ENCODE results near the gene TEAD1. TPM values are rescaled to one million over a fixed set of nuclear protein-coding genes. Genes with fewer than 3 reads are reported as not detected.

TEAD1 gene
- total and polyA plus RNA-seq, 8 donors, result 5.9 to 35.1 (median 22.0) TPM

DNA sequence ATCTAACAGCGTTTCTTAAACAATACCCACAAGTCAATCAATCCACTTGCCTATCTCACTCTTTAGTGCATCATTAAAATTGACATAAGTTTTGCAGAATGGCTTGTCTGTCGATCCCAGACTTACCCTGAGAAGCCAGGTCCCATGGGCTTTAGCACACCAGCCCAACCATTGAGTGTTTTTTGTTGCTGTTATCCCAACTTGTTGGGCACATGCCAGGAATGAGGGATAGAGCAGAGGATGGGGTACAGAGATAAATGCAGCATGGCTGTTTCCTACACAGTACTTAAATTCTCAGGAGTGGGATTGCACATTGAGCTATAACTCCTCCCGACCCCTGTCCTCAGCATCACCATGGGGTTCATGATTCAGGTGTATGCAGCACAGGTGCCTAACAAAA is 270.7 kb downstream of the TEAD1 start:
- WGBS, 2 donors, result 93 to 97% methylated on average over 3 of the region's 3 CpGs
- TF ChIP-seq, protein P1, sequence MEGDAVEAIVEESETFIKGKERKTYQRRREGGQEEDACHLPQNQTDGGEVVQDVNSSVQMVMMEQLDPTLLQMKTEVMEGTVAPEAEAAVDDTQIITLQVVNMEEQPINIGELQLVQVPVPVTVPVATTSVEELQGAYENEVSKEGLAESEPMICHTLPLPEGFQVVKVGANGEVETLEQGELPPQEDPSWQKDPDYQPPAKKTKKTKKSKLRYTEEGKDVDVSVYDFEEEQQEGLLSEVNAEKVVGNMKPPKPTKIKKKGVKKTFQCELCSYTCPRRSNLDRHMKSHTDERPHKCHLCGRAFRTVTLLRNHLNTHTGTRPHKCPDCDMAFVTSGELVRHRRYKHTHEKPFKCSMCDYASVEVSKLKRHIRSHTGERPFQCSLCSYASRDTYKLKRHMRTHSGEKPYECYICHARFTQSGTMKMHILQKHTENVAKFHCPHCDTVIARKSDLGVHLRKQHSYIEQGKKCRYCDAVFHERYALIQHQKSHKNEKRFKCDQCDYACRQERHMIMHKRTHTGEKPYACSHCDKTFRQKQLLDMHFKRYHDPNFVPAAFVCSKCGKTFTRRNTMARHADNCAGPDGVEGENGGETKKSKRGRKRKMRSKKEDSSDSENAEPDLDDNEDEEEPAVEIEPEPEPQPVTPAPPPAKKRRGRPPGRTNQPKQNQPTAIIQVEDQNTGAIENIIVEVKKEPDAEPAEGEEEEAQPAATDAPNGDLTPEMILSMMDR (IDR thresholded peaks at IDR 0.05), result no peak
- Histone ChIP-seq H3K9me3 (no peaks in the 10 kb centered on the region), H3K27ac (no peak overlapping the region), H3K4me3 (no peak overlapping the region), H3K27me3 (no peaks in the 10 kb centered on the region), H3K36me3 (peaks cover 0 to 14% (median 0%) of the 10 kb centered on the region in 3 donors), H3K4me1 (peaks cover 0 to 4% (median 0%) of the 10 kb centered on the region in 3 donors)
- DNase-seq (no peak), ATAC-seq (no peak), FAIRE-seq (no peak)
- intact Hi-C loops (cut with DNase I), result no loop called here

DNA sequence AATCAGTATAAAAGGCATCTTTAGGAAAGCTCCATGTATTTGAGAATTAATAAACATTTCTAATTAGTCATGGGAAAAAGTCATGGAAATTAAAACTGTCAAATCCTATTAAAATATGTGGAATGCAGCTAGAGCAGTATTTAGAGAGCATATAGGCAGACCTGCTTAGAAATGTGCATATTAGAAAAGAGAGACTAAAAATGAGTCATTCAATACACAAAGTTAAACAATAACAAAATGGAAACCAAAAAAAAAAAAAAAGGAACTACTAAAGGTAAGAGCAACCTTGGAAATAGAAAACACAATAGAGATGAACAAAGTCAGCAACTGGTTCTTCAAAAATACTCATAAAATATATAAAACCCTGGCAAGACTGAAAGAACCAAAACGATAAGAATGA is 275.2 kb downstream of the TEAD1 start:
- FAIRE-seq (no peak), ATAC-seq (peak in 2 of 4 donors; percentile 46 to 53), DNase-seq (no peak)
- intact Hi-C loops (cut with DNase I), result no loop called here
- H3K27me3 ChIP-seq, result no peaks in the 10 kb centered on the region
- TF ChIP-seq, protein P1 (IDR thresholded peaks at IDR 0.05), result no peak
- no peak overlapping the region for H3K4me3 ChIP-seq
- H3K36me3 ChIP-seq, result no peaks in the 10 kb centered on the region
- no peak overlapping the region for H3K27ac ChIP-seq
- H3K4me1 ChIP-seq, result peaks cover 0 to 4% (median 0%) of the 10 kb centered on the region in 3 donors
- H3K9me3 ChIP-seq, result no peaks in the 10 kb centered on the region
- WGBS, 2 donors, result 46 to 58% methylated on average over 1 of the region's 1 CpG

DNA sequence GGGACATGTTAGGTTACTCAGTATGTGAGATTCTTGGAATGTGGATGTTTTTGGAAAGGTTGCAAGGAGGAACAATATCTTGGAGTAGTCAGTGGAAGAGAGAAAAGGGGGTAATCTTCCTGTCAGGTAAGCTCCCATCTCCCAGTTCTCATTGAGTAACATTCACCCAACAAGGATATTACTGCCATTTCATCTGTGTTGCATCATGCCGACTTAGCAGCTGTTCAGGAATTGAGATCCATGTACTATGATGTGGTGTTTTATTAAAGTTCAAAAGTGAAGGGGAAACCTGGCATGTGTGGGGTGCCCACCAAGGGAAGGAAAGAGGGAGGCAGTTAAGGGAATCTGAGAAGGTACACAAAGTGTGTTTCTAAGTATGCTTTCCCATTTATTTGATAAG is 276.4 kb downstream of the TEAD1 start:
- Histone ChIP-seq H3K27me3 (no peaks in the 10 kb centered on the region), H3K27ac (no peak overlapping the region), H3K4me3 (no peak overlapping the region), H3K4me1 (peaks cover 0 to 4% (median 0%) of the 10 kb centered on the region in 3 donors), H3K9me3 (no peaks in the 10 kb centered on the region), H3K36me3 (no peaks in the 10 kb centered on the region)
- FAIRE-seq (no peak), DNase-seq (no peak), ATAC-seq (no peak)
- 85 to 92% methylated on average over 1 of the region's 1 CpG for WGBS, 2 donors
- intact Hi-C loops (cut with DNase I), result no loop called here
- TF ChIP-seq, protein P1 (IDR thresholded peaks at IDR 0.05), result no peak

DNA sequence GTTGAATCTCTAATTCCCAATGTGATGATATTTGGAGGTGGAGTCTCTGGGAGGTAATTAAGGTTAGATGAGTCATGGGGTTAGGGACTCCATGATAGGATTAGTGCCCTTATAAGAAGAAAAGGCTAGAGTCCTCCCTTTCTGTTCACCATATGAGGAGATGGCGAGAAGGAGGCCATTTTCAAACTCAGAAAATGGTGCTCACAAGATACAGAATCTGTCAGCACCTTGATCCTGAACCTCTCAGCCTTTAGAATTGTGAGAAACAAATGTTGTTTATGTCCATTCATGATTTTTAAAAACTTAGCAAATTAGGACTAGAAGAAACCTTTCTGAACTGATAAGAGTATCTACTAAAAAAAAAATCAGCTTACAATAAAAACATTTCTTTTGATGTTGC is 277.2 kb downstream of the TEAD1 start:
- H3K4me3 ChIP-seq, result no peak overlapping the region
- H3K36me3 ChIP-seq, result no peaks in the 10 kb centered on the region
- WGBS, 2 donors, result 95 to 98% methylated on average over 1 of the region's 1 CpG
- no peaks in the 10 kb centered on the region for H3K27me3 ChIP-seq
- no peak for DNase-seq
- H3K27ac ChIP-seq, result no peak overlapping the region
- no peaks in the 10 kb centered on the region for H3K9me3 ChIP-seq
- intact Hi-C loops (cut with DNase I), result no loop called here
- peaks cover 0 to 4% (median 0%) of the 10 kb centered on the region in 3 donors for H3K4me1 ChIP-seq
- no peak for ATAC-seq
- TF ChIP-seq, protein P1 (IDR thresholded peaks at IDR 0.05), result no peak
- no peak for FAIRE-seq

DNA sequence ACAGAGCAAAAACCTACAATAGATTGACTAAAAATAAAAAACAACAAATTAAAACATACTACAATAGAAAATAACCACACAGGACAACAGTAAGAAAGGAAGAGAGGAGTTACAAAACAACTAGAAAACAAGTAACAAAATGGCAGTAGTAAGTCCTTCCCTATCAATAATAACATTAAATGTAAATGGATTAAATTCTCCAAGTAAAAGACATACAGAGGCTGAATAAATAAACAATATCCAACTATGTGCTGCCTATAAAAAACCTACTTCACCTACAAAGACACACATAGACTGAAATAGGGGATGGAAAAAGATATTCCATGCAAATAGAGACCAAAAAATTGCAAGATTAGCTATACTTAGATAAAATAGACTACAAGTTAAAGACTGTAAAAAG is 277.9 kb downstream of the TEAD1 start:
- Histone ChIP-seq H3K4me1 (peaks cover 0 to 4% (median 0%) of the 10 kb centered on the region in 3 donors), H3K9me3 (no peaks in the 10 kb centered on the region), H3K36me3 (no peaks in the 10 kb centered on the region), H3K27me3 (no peaks in the 10 kb centered on the region), H3K4me3 (no peak overlapping the region), H3K27ac (no peak overlapping the region)
- DNase-seq (no peak), FAIRE-seq (no peak), ATAC-seq (no peak)
- TF ChIP-seq, protein P1 (IDR thresholded peaks at IDR 0.05), result no peak
- intact Hi-C loops (cut with DNase I), result no loop called here
